ENCODE measurements around the gene PCDHB6. TPM values are rescaled to one million over a fixed set of nuclear protein-coding genes. Genes with fewer than 3 reads are reported as not detected.

PCDHB6 gene
- total and polyA plus RNA-seq, 2 of the 13 experiments (the other 11 are each of a cell fraction or from before 2014, with no cell fraction given): 0.01 to 0.04 TPM

- Histone ChIP-seq H3K36me3 (replicated peaks in 1 of 2; ENCODE audit: control insufficient read depth in 1 of 2, insufficient read depth in 2 of 2, low read length in 2 of 2) (no peaks in the 10 kb centered on the region), H2AFZ (ENCODE audit: low read length) (no peak overlapping the region), H3K9me3 (ENCODE audit: low read length) (no peaks in the 10 kb centered on the region), H3K9ac (ENCODE audit: insufficient read depth, low read depth, low read length) (no peak overlapping the region), H3K4me2 (ENCODE audit: low read depth, low read length) (no peak overlapping the region), H3K4me1 (ENCODE audit: insufficient read depth, low read length) (no peaks in the 10 kb centered on the region; the same call in 1 of the 2 replicates), H3K27ac (ENCODE audit: extremely low read length, insufficient read depth, low read length) (no peak overlapping the region), H4K20me1 (ENCODE audit: insufficient read depth, low read length) (no peaks in the 10 kb centered on the region), H3K79me2 (ENCODE audit: insufficient read depth, low read length) (no peaks in the 10 kb centered on the region), H3K4me3 (replicated peaks in 1 of 3; ENCODE audit: insufficient read depth in 1 of 3, low read depth in 2 of 3, low read length in 3 of 3) (no peak overlapping the region), H3K27me3 (ENCODE audit: control insufficient read depth in 1 of 2, insufficient read depth in 2 of 2, low read length in 2 of 2) (no peaks in the 10 kb centered on the region; a peak in 1 of 5 replicates)
- intact Hi-C loops (cut with micrococcal nuclease; ENCODE audit: unreplicated experiment): no loop called here
- TF ChIP-seq ELK4 (CRISPR knock-in tag; IDR thresholded peaks at IDR 0.05; ENCODE audit: borderline replicate concordance): no peak
- TF ChIP-seq UBTF (CRISPR knock-in tag; IDR thresholded peaks at IDR 0.05): no peak
- TF ChIP-seq HMGXB4 (CRISPR knock-in tag; IDR thresholded peaks at IDR 0.05; ENCODE audit: borderline replicate concordance in 1 of 2, low read depth in 1 of 2): no peak
- TF ChIP-seq ZNF468 (CRISPR knock-in tag; IDR thresholded peaks at IDR 0.05): no peak
- no peak for TF ChIP-seq PITX1 (CRISPR knock-in tag; IDR thresholded peaks at IDR 0.05)
- TF ChIP-seq MAFK (conservative IDR thresholded peaks at IDR 0.05 in 1 of 2, IDR thresholded peaks at IDR 0.05 in 1 of 2; ENCODE audit: low read length in 2 of 2): peak; percentile 32 to 71; a peak in 3 of 4 replicates
- no peak for TF ChIP-seq SNAPC4 (CRISPR knock-in tag; IDR thresholded peaks at IDR 0.05)
- no peak for TF ChIP-seq ZNF574 (CRISPR knock-in tag; IDR thresholded peaks at IDR 0.05)
- no peak for TF ChIP-seq ZNF530 (CRISPR knock-in tag; IDR thresholded peaks at IDR 0.05; ENCODE audit: low read depth)
- ChIA-PET POLR2A (no interaction called here), CTCF (ENCODE audit: low intra/inter-chr PET ratio, low total read pairs) (no interaction called here)
- FAIRE-seq (no peak), ATAC-seq (no peak), DNase-seq (ENCODE audit: low spot score) (no peak)
- no TSS peak for BruUV-seq (replicated peaks)
- in situ Hi-C loops (cut with HindIII; ENCODE audit: extremely low pct_ligation_motif_present, low pct_unique_long_range_greater_than_20kb): no loop called here
- 17% methylated on average over 1 of the region's 1 CpG for WGBS (ENCODE audit: low lambda C conversion rate)
Measured at GRCh38 chr5:141180313-141180712, 30.5 kb downstream of the PCDHB6 start.
